NCI-H2107 treated with DMSO at 0.1 percent for 48 hours (cell line): ENCODE measurements around the gene CENPC.
A peak's percentile ranks its signal among the peaks of the same experiment; 100 is the strongest.
"Not testable (repeated sequence)": the region's sequence is repeated elsewhere in the genome, so short reads cannot be mapped to it uniquely, and the experiment has no call there.

Source experiments
- DNase-seq: peaks from one replicate; lab custom pipeline; 2025; ENCODE audit not compliant: unreplicated experiment; lab: John Stamatoyannopoulos, UW

Gene CENPC

GRCh38 chr4:67552146-67552792 is 7.0 kb upstream of the CENPC start:
- DNase-seq = not testable (repeated sequence)

GRCh38 chr4:67550857-67551256 is 5.6 kb upstream of the CENPC start:
- DNase-seq = no peak

- DNase-seq = no peak
Observed at GRCh38 chr4:67550451-67550850, 5.1 kb upstream of the CENPC start.

GRCh38 chr4:67549123-67549522 is 3.8 kb upstream of the CENPC start:
- peak; percentile 39 for DNase-seq

GRCh38 chr4:67546971-67547370 is 1.7 kb upstream of the CENPC start:
- no peak for DNase-seq

- no peak for DNase-seq
Observed at GRCh38 chr4:67546004-67546356, 677 bp upstream of the CENPC start.

- no peak for DNase-seq
Observed at GRCh38 chr4:67542076-67542475, 3.2 kb downstream of the CENPC start.

GRCh38 chr4:67539830-67540229 is 5.5 kb downstream of the CENPC start:
- no peak for DNase-seq

GRCh38 chr4:67535280-67535840 is 9.9 kb downstream of the CENPC start:
- no peak for DNase-seq

- DNase-seq = no peak
Observed at GRCh38 chr4:67533112-67533511, 12.2 kb downstream of the CENPC start.

GRCh38 chr4:67532397-67532796 is 12.9 kb downstream of the CENPC start:
- DNase-seq = not testable (repeated sequence)

GRCh38 chr4:67531379-67531962 is 13.8 kb downstream of the CENPC start:
- no peak for DNase-seq

- not testable (repeated sequence) for DNase-seq
Observed at GRCh38 chr4:67524140-67524539, 21.2 kb downstream of the CENPC start.

- DNase-seq = no peak
Observed at GRCh38 chr4:67522851-67523671, 22.2 kb downstream of the CENPC start.

- DNase-seq = no peak
Observed at GRCh38 chr4:67522230-67522629, 23.1 kb downstream of the CENPC start.

GRCh38 chr4:67521506-67521905 is 23.8 kb downstream of the CENPC start:
- DNase-seq = no peak

GRCh38 chr4:67520141-67520540 is 25.2 kb downstream of the CENPC start:
- no peak for DNase-seq

GRCh38 chr4:67512501-67512900 is 32.8 kb downstream of the CENPC start:
- no peak for DNase-seq

- no peak for DNase-seq
Observed at GRCh38 chr4:67500373-67500772, 44.9 kb downstream of the CENPC start.

- DNase-seq = no peak
Observed at GRCh38 chr4:67499799-67500198, 45.5 kb downstream of the CENPC start.

GRCh38 chr4:67483868-67484602 is 61.3 kb downstream of the CENPC start:
- DNase-seq = no peak
